PC-3 (cell line): ENCODE data around the gene CYP27B1. TPM values are rescaled to one million over a fixed set of nuclear protein-coding genes. Genes with fewer than 3 reads are reported as not detected.

Experiments used
- ATAC-seq: fragments of 200-7000 bp; cut with Tn5 transposase; 2 replicates; pipeline ENCODE4 v1.9.1; 2020; ENCODE audit warnings: mild to moderate bottlenecking, moderate library complexity
- BruUV-seq: library from RNA; stranded (reverse); fragments of 400-500 nt; replicated peaks from 2 replicates; lab custom pipeline; 2021; lab: Mats Ljungman, UMichigan
- CTCF ChIA-PET: fragments of 300-600 bp; sonication (Branson Sonifier 250); formaldehyde crosslinking; loops from one replicate; lab custom pipeline; 2022; ENCODE audit warnings: antibody characterized with exemption; lab: Charles Lee
- POLR2A ChIA-PET: fragments of 300-600 bp; sonication (Branson Sonifier 250); formaldehyde crosslinking; loops from one replicate; lab custom pipeline; 2022; ENCODE audit warnings: antibody characterized with exemption; ENCODE audit not compliant: unreplicated experiment; lab: Charles Lee
- DNase-seq: peaks from one replicate; pipeline ENCODE4 v3.0.0-alpha.2; 2015
- H2AFZ ChIP-seq: fragments of 300-600 bp; sonication (generic); 2 replicates; pipeline ENCODE4 v1.6.0; 2016; ENCODE audit warnings: antibody characterized with exemption, low read length
- H3F3A ChIP-seq: fragments of 300-600 bp; sonication (generic); one replicate; pipeline ENCODE4 v1.6.0; 2017; ENCODE audit warnings: antibody characterized with exemption, low read length, control low read depth, mild to moderate bottlenecking; ENCODE audit not compliant: unreplicated experiment
- H3K27ac ChIP-seq: fragments of 300-600 bp; sonication (generic); 2 replicates; pipeline ENCODE4 v1.5.1; 2016; ENCODE audit warnings: mild to moderate bottlenecking, low read length
- H3K27me3 ChIP-seq: fragments of 300-600 bp; sonication (generic); 2 replicates; pipeline ENCODE4 v1.6.1; 2016; ENCODE audit warnings: low read length, mixed read lengths
- H3K36me3 ChIP-seq: fragments of 300-600 bp; sonication (generic); 2 replicates; pipeline ENCODE4 v1.6.1; 2016; ENCODE audit warnings: low read depth, mixed run types, low read length, mixed read lengths
- H3K4me1 ChIP-seq: fragments of 300-600 bp; sonication (generic); 2 replicates; pipeline ENCODE4 v1.5.1; 2016; ENCODE audit warnings: low read length; ENCODE audit not compliant: insufficient read depth
- H3K4me2 ChIP-seq: fragments of 300-600 bp; sonication (generic); 2 replicates; pipeline ENCODE4 v1.6.0; 2016; ENCODE audit warnings: low read length
- H3K4me3 ChIP-seq: fragments of 300-600 bp; sonication (generic); 2 replicates; pipeline ENCODE4 v1.5.1; 2016; ENCODE audit warnings: mild to moderate bottlenecking, low read length, mixed read lengths
- H3K79me2 ChIP-seq: fragments of 300-600 bp; sonication (generic); 2 replicates; pipeline ENCODE4 v1.6.1; 2017; ENCODE audit warnings: low read length, mixed read lengths
- H3K9ac ChIP-seq: fragments of 300-600 bp; sonication (generic); 2 replicates; pipeline ENCODE4 v1.6.0; 2016; ENCODE audit warnings: mild to moderate bottlenecking, low read length
- H3K9me2 ChIP-seq: fragments of 300-600 bp; sonication (generic); replicated peaks from 2 replicates; pipeline ENCODE4 v1.6.1; 2016; ENCODE audit warnings: mixed run types, low read length, mixed read lengths
- H3K9me3 ChIP-seq: fragments of 300-600 bp; sonication (generic); 2 replicates; pipeline ENCODE4 v1.6.1; 2016; ENCODE audit warnings: low read length, mixed read lengths
- H4K20me1 ChIP-seq: fragments of 300-600 bp; sonication (generic); 2 replicates; pipeline ENCODE4 v1.6.1; 2016; ENCODE audit warnings: low read length, mixed read lengths
- EZH2 ChIP-seq: fragments of 300-600 bp; sonication (generic); IDR thresholded peaks from one replicate; pipeline ENCODE4 v1.6.1; 2017; ENCODE audit warnings: antibody characterized with exemption, mild to moderate bottlenecking, low read length; ENCODE audit not compliant: unreplicated experiment
- EZH2phosphoT487 ChIP-seq: fragments of 300-600 bp; sonication (generic); IDR thresholded peaks from 2 replicates; pipeline ENCODE4 v1.6.1; 2018; ENCODE audit warnings: mild to moderate bottlenecking, antibody characterized with exemption, low read length, borderline replicate concordance
- intact Hi-C: fragments of 100-400 bp; cut with micrococcal nuclease; formaldehyde crosslinking; loops from 2 replicates; pipeline ENCODE4 v1.9.0; 2023
- total RNA-seq: library from RNA; depleted of rRNA; stranded (reverse); fragments of >200 nt; gene quantifications from 2 replicates; pipeline ENCODE4 v1.2.3, GENCODE V29; 2014
- TF ChIP-seq, protein P1 (sequence below): fragments of 300-600 bp; sonication (generic); conservative IDR thresholded peaks from 2 replicates; pipeline ENCODE4 v1.5.1; 2017; ENCODE audit warnings: antibody characterized with exemption, low read depth, mild to moderate bottlenecking, low read length

Gene CYP27B1
- total RNA-seq, 1 experiment from 2014 or later = 8.1 TPM

GRCh38 chr12:57765003-57765697, 1.7 kb downstream of the CYP27B1 start:
- Histone ChIP-seq H3K27ac (0 out of 2 replicates have a peak overlapping the region, but pooled peaks have one; percentile 5), H3K36me3 (peaks cover 12% of the 10 kb centered on the region), H4K20me1 (no peaks in the 10 kb centered on the region), H3K4me3 (peak overlapping the region; percentile 79), H3K9ac (peak overlapping the region; percentile 53), H3K27me3 (no peaks in the 10 kb centered on the region), H2AFZ (peak overlapping the region; percentile 95), H3K4me1 (peaks cover 37% of the 10 kb centered on the region), H3K9me2 (no peaks in the 10 kb centered on the region), H3K4me2 (peak overlapping the region; percentile 96), H3K9me3 (no peaks in the 10 kb centered on the region), H3F3A (no peaks in the 10 kb centered on the region), H3K79me2 (no peaks in the 10 kb centered on the region; the same call in 1 of the 2 replicates)
- peak; percentile 55 for DNase-seq
- TF ChIP-seq EZH2 (no peak), EZH2phosphoT487 (no peak)
- TF ChIP-seq, protein P1, sequence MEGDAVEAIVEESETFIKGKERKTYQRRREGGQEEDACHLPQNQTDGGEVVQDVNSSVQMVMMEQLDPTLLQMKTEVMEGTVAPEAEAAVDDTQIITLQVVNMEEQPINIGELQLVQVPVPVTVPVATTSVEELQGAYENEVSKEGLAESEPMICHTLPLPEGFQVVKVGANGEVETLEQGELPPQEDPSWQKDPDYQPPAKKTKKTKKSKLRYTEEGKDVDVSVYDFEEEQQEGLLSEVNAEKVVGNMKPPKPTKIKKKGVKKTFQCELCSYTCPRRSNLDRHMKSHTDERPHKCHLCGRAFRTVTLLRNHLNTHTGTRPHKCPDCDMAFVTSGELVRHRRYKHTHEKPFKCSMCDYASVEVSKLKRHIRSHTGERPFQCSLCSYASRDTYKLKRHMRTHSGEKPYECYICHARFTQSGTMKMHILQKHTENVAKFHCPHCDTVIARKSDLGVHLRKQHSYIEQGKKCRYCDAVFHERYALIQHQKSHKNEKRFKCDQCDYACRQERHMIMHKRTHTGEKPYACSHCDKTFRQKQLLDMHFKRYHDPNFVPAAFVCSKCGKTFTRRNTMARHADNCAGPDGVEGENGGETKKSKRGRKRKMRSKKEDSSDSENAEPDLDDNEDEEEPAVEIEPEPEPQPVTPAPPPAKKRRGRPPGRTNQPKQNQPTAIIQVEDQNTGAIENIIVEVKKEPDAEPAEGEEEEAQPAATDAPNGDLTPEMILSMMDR = peak; percentile 70
- POLR2A ChIA-PET = no interaction called here
- peak; percentile 53 for ATAC-seq
- intact Hi-C loops = no loop called here
- BruUV-seq = no TSS peak
- CTCF ChIA-PET = no interaction called here

GRCh38 chr12:57764662-57765002, 2.2 kb downstream of the CYP27B1 start:
- CTCF ChIA-PET = no interaction called here
- peak overlapping the region; percentile 96 for H3K4me2 ChIP-seq
- H3F3A ChIP-seq = no peaks in the 10 kb centered on the region
- H3K27me3 ChIP-seq = no peaks in the 10 kb centered on the region
- H3K27ac ChIP-seq = 0 out of 2 replicates have a peak overlapping the region, but pooled peaks have one; percentile 5
- H3K9me3 ChIP-seq = no peaks in the 10 kb centered on the region
- no peaks in the 10 kb centered on the region for H3K9me2 ChIP-seq
- H3K4me1 ChIP-seq = peaks cover 37% of the 10 kb centered on the region
- peak overlapping the region; percentile 53 for H3K9ac ChIP-seq
- intact Hi-C loops = no loop called here
- peaks cover 7% of the 10 kb centered on the region; the same call in 1 of the 2 replicates for H3K36me3 ChIP-seq
- BruUV-seq = no TSS peak
- ATAC-seq (peak; percentile 6; the same call in 1 of the 2 replicates), DNase-seq (peak; percentile 25)
- POLR2A ChIA-PET = no interaction called here
- no peaks in the 10 kb centered on the region for H4K20me1 ChIP-seq
- TF ChIP-seq EZH2phosphoT487 = no peak
- TF ChIP-seq, protein P1 = no peak
- TF ChIP-seq EZH2 = no peak
- H2AFZ ChIP-seq = peak overlapping the region; percentile 95
- H3K4me3 ChIP-seq = peak overlapping the region; percentile 79
- H3K79me2 ChIP-seq = no peaks in the 10 kb centered on the region; the same call in 1 of the 2 replicates
